Endothelial cell of hepatic sinusoid (primary cell): ENCODE results near the gene ZNF654.
"Not testable (repeated sequence)": the region's sequence is repeated elsewhere in the genome, so short reads cannot be mapped to it uniquely, and the experiment has no call there.

Source experiments
- in situ Hi-C: cut with HindIII; loops from 2 replicates; pipeline ENCODE4 v1.10.0; 2017; ENCODE audit warnings: low sequenced_read_pairs

The ZNF654 gene

GRCh38 chr3:88058581-88059379 lies at the start of gene ZNF654, which contains the start of gene CGGBP1:
ZNF654 (plus strand) TSS chr3:88059255; CDS start chr3:88059320, 65 bp downstream.
CGGBP1 (minus strand) TSS chr3:88059005; CDS start chr3:88055976, 3,029 bp downstream.
- in situ Hi-C loops = no loop called here

- in situ Hi-C loops = no loop called here
Observed at GRCh38 chr3:88010810-88011209, 48.2 kb upstream of the ZNF654 start.

GRCh38 chr3:88013592-88013991 lies 45.5 kb upstream of the ZNF654 start:
- in situ Hi-C loops = no loop called here

- in situ Hi-C loops = not testable (repeated sequence)
Observed at GRCh38 chr3:88015656-88016055, 43.4 kb upstream of the ZNF654 start.

- in situ Hi-C loops = no loop called here
Observed at GRCh38 chr3:88019024-88019423, 40.0 kb upstream of the ZNF654 start.

- in situ Hi-C loops = no loop called here
Observed at GRCh38 chr3:88025001-88025552, 34.0 kb upstream of the ZNF654 start.

GRCh38 chr3:88028876-88029275 lies 30.2 kb upstream of the ZNF654 start:
- in situ Hi-C loops = no loop called here

GRCh38 chr3:88030210-88030609 lies 28.8 kb upstream of the ZNF654 start:
- in situ Hi-C loops = no loop called here

- in situ Hi-C loops = no loop called here
Observed at GRCh38 chr3:88031642-88032077, 27.4 kb upstream of the ZNF654 start.

GRCh38 chr3:88032245-88032644 lies 26.8 kb upstream of the ZNF654 start:
- in situ Hi-C loops = no loop called here

- in situ Hi-C loops = no loop called here
Observed at GRCh38 chr3:88033079-88033478, 26.0 kb upstream of the ZNF654 start.

GRCh38 chr3:88033808-88034207 lies 25.2 kb upstream of the ZNF654 start:
- in situ Hi-C loops = no loop called here

GRCh38 chr3:88034491-88035275 lies 24.4 kb upstream of the ZNF654 start:
- in situ Hi-C loops = no loop called here

- in situ Hi-C loops = no loop called here
Observed at GRCh38 chr3:88036221-88036620, 22.8 kb upstream of the ZNF654 start.

- in situ Hi-C loops = no loop called here
Observed at GRCh38 chr3:88038566-88038965, 20.5 kb upstream of the ZNF654 start.

GRCh38 chr3:88040529-88040928 lies 18.5 kb upstream of the ZNF654 start:
- in situ Hi-C loops = no loop called here

GRCh38 chr3:88041005-88041404 lies 18.1 kb upstream of the ZNF654 start:
- in situ Hi-C loops = no loop called here

- in situ Hi-C loops = no loop called here
Observed at GRCh38 chr3:88044411-88044810, 14.6 kb upstream of the ZNF654 start.

GRCh38 chr3:88046766-88047165 lies 12.3 kb upstream of the ZNF654 start:
- in situ Hi-C loops = no loop called here

- in situ Hi-C loops = no loop called here
Observed at GRCh38 chr3:88057630-88058305, 1.3 kb upstream of the ZNF654 start.

- in situ Hi-C loops = no loop called here
Observed at GRCh38 chr3:88058306-88058580, 812 bp upstream of the ZNF654 start.
